Lower lobe of right lung (tissue), 2 donors: ENCODE measurements around the gene SRM. TPM values are rescaled to one million over a fixed set of nuclear protein-coding genes. Genes with fewer than 3 reads are reported as not detected.
A peak's percentile ranks its signal among the peaks of the same experiment; 100 is the strongest.
"Not testable (repeated sequence)": the region's sequence is repeated elsewhere in the genome, so short reads cannot be mapped to it uniquely, and the experiment has no call there.

ENCODE experiments used
- ATAC-seq, 2 donors: fragments of 200-7000 bp; cut with Tn5 transposase; one replicate each; pipeline ENCODE4 v1.9.1; 2020 to 2022; ENCODE audit warnings: mild to moderate bottlenecking in 2 of 2, moderate library complexity in 2 of 2
- DNase-seq: peaks from one replicate; pipeline ENCODE4 v3.0.0-alpha.2; 2020
- H3K27ac ChIP-seq: fragments of 200-600 bp; one replicate; pipeline ENCODE4 v1.8.0; 2022
- H3K27me3 ChIP-seq: fragments of 200-600 bp; one replicate; pipeline ENCODE4 v1.8.0; 2022; ENCODE audit warnings: low read depth
- H3K36me3 ChIP-seq: fragments of 200-600 bp; one replicate; pipeline ENCODE4 v1.8.0; 2022; ENCODE audit warnings: mild to moderate bottlenecking
- H3K4me1 ChIP-seq: fragments of 200-600 bp; one replicate; pipeline ENCODE4 v1.8.0; 2022
- H3K4me3 ChIP-seq: fragments of 200-600 bp; one replicate; pipeline ENCODE4 v1.8.0; 2022; ENCODE audit warnings: mild to moderate bottlenecking
- H3K9me3 ChIP-seq: fragments of 200-600 bp; one replicate; pipeline ENCODE4 v1.8.0; 2022
- CTCF ChIP-seq: fragments of 200-600 bp; IDR thresholded peaks from one replicate; pipeline ENCODE4 v1.8.0; 2022; ENCODE audit warnings: antibody characterized with exemption, mild to moderate bottlenecking
- intact Hi-C: fragments of 100-400 bp; cut with DNase I; formaldehyde crosslinking; loops from one replicate; pipeline ENCODE4 v1.11.0; 2022
- total RNA-seq: library from RNA; stranded (reverse); fragmentation: NEBNext Ultra II Directional; extraction: Animal tissue kit (Norgen Biotek cat#: 25700); gene quantifications from one replicate; pipeline ENCODE4 v1.2.1, GENCODE V29; 2021
- donor health status: DM: no; HTN: yes; CAD: no; lungs with severe emphysema.

SRM gene
- total RNA-seq, 1 donor from 2014 or later, result 38.7 TPM

GRCh38 chr1:11100149-11100493 lies 40.3 kb upstream of the SRM start:
- H3K27ac ChIP-seq, result peak overlapping the region; percentile 89
- intact Hi-C loops, result no loop called here
- no peak for ATAC-seq

GRCh38 chr1:11099310-11100148 lies 39.7 kb upstream of the SRM start, which contains the start of gene EXOSC10:
Gene EXOSC10, minus strand, starts transcription at chr1:11099869. Its CDS starts 38 bp downstream, at chr1:11099831.
- peak; percentile 95 for DNase-seq
- Histone ChIP-seq H3K9me3 (no peaks in the 10 kb centered on the region), H3K27ac (peak within 1 kb of the TSS; percentile 89), H3K4me3 (peak within 1 kb of the TSS; percentile 85), H3K36me3 (peaks cover 31% of the 10 kb centered on the region), H3K27me3 (no peaks in the 10 kb centered on the region), H3K4me1 (peaks cover 11% of the 10 kb centered on the region)
- TF ChIP-seq CTCF, result no peak
- ATAC-seq, result peak; percentile 98 to 100
- intact Hi-C loops, result no loop called here

More at GRCh38 chr1:11100149-11100493, 40.3 kb upstream of the SRM start:
- no peak for TF ChIP-seq CTCF
- Histone ChIP-seq H3K9me3 (no peaks in the 10 kb centered on the region), H3K27me3 (no peaks in the 10 kb centered on the region), H3K4me3 (peak overlapping the region; percentile 85), H3K36me3 (peaks cover 25% of the 10 kb centered on the region), H3K4me1 (peaks cover 11% of the 10 kb centered on the region)
- no peak for DNase-seq

- Histone ChIP-seq H3K4me3 (peak overlapping the region; percentile 85), H3K27ac (peak overlapping the region; percentile 89), H3K9me3 (no peaks in the 10 kb centered on the region), H3K27me3 (no peaks in the 10 kb centered on the region), H3K4me1 (peaks cover 11% of the 10 kb centered on the region), H3K36me3 (peaks cover 37% of the 10 kb centered on the region)
- no peak for TF ChIP-seq CTCF
- DNase-seq (no peak), ATAC-seq (no peak)
- intact Hi-C loops, result no loop called here
These were observed 39.1 kb upstream of the SRM start for GRCh38 chr1:11098931-11099309.

- DNase-seq, H3K4me3 ChIP-seq, H3K9me3 ChIP-seq, H3K27me3 ChIP-seq, H3K4me1 ChIP-seq, H3K27ac ChIP-seq, intact Hi-C loops, ATAC-seq: not testable (repeated sequence)
- peaks cover 73% of the 10 kb centered on the region for H3K36me3 ChIP-seq
These were observed 24.0 kb upstream of the SRM start for GRCh38 chr1:11083784-11084183.

GRCh38 chr1:11080931-11081330 lies 21.1 kb upstream of the SRM start:
- Histone ChIP-seq H3K27me3 (no peaks in the 10 kb centered on the region), H3K9me3 (no peaks in the 10 kb centered on the region), H3K36me3 (peaks cover 73% of the 10 kb centered on the region), H3K27ac (no peak overlapping the region), H3K4me3 (no peak overlapping the region), H3K4me1 (no peaks in the 10 kb centered on the region)
- no peak for TF ChIP-seq CTCF
- no peak for ATAC-seq
- DNase-seq, result no peak
- intact Hi-C loops, result no loop called here

- peaks cover 96% of the 10 kb centered on the region for H3K36me3 ChIP-seq
These were observed 18.8 kb upstream of the SRM start for GRCh38 chr1:11078631-11079030.

GRCh38 chr1:11073398-11073797 lies 13.6 kb upstream of the SRM start:
- H3K9me3 ChIP-seq, ATAC-seq, H3K4me1 ChIP-seq, H3K27ac ChIP-seq, H3K27me3 ChIP-seq, intact Hi-C loops, H3K4me3 ChIP-seq: not testable (repeated sequence)
- peak; percentile 1 for DNase-seq
- peaks cover 99% of the 10 kb centered on the region for H3K36me3 ChIP-seq

More at GRCh38 chr1:11078631-11079030, 18.8 kb upstream of the SRM start:
- no peak for ATAC-seq
- Histone ChIP-seq H3K4me3 (no peak overlapping the region), H3K4me1 (no peaks in the 10 kb centered on the region), H3K27me3 (no peaks in the 10 kb centered on the region), H3K27ac (no peak overlapping the region), H3K9me3 (no peaks in the 10 kb centered on the region)
- intact Hi-C loops, result no loop called here
- no peak for DNase-seq
- TF ChIP-seq CTCF, result no peak
